ENCODE measurements around the gene ATG4A.

GRCh38 chrX:108156082-108156481 lies 64.5 kb downstream of the ATG4A start:
- no peak for TF ChIP-seq ATF3 (IDR thresholded peaks at IDR 0.05)
- no peak for TF ChIP-seq ATF3 (CRISPR knock-in tag; conservative IDR thresholded peaks at IDR 0.05)
- TF ChIP-seq MAX (CRISPR knock-in tag; IDR thresholded peaks at IDR 0.05) = no peak
- TF ChIP-seq CTCF (IDR thresholded peaks at IDR 0.05 in 2 of 3, conservative IDR thresholded peaks at IDR 0.05 in 1 of 3; ENCODE audit: insufficient read depth in 2 of 3, low read depth in 1 of 3, low read length in 3 of 3) = no peak
- TF ChIP-seq ZBTB33 (CRISPR knock-in tag; IDR thresholded peaks at IDR 0.05) = no peak
- no peak for TF ChIP-seq GABPA (tag; conservative IDR thresholded peaks at IDR 0.05; ENCODE audit: low read depth)
- TF ChIP-seq ZFP36 (IDR thresholded peaks at IDR 0.05; ENCODE audit: low read depth, low read length, partially characterized antibody) = no peak
- TF ChIP-seq GTF2A2 (tag; IDR thresholded peaks at IDR 0.05) = no peak
- TF ChIP-seq RFX5 (IDR thresholded peaks at IDR 0.05; ENCODE audit: low read depth, low read length) = no peak
- TF ChIP-seq RBFOX2 (IDR thresholded peaks at IDR 0.05; ENCODE audit: low read depth, low read length) = no peak
- no peak for TF ChIP-seq ZNF589 (CRISPR knock-in tag; IDR thresholded peaks at IDR 0.05; ENCODE audit: low read depth)
- no peak for TF ChIP-seq ARID3B (CRISPR knock-in tag; IDR thresholded peaks at IDR 0.05; ENCODE audit: borderline replicate concordance)
- TF ChIP-seq RBBP5 (IDR thresholded peaks at IDR 0.05; ENCODE audit: borderline replicate concordance, insufficient read depth, low read length, poor library complexity, severe bottlenecking) = no peak

Data from K562 (cell line).